Activated naive CD8-positive, alpha-beta T cell (primary cell): ENCODE measurements around the gene PEG3.
"Not testable (repeated sequence)": the region's sequence is repeated elsewhere in the genome, so short reads cannot be mapped to it uniquely, and the experiment has no call there.

Source experiments
- H3K27ac Mint-ChIP-seq: one replicate; pipeline ENCODE4 v1.8.0; 2021; ENCODE audit warnings: mixed read lengths
- H3K27me3 Mint-ChIP-seq: one replicate; pipeline ENCODE4 v1.8.0; 2021; ENCODE audit warnings: mixed read lengths
- H3K36me3 Mint-ChIP-seq: one replicate; pipeline ENCODE4 v1.8.0; 2021; ENCODE audit warnings: mixed read lengths
- H3K4me1 Mint-ChIP-seq: one replicate; pipeline ENCODE4 v1.8.0; 2021; ENCODE audit warnings: low read depth, mixed read lengths
- H3K4me3 Mint-ChIP-seq: one replicate; pipeline ENCODE4 v1.8.0; 2021; ENCODE audit warnings: mild to moderate bottlenecking, mixed read lengths
- H3K9me3 Mint-ChIP-seq: one replicate; pipeline ENCODE4 v1.8.0; 2021; ENCODE audit warnings: low read depth, mixed read lengths

Gene PEG3

GRCh38 chr19:56858026-56858425 is 17.5 kb upstream of the PEG3 start:
- Mint-ChIP-seq H3K36me3 (peaks cover 11% of the 10 kb centered on the region), H3K27me3 (peaks cover 5% of the 10 kb centered on the region), H3K9me3 (peaks cover 22% of the 10 kb centered on the region), H3K27ac (no peak overlapping the region), H3K4me1 (no peaks in the 10 kb centered on the region), H3K4me3 (no peak overlapping the region)

DNA sequence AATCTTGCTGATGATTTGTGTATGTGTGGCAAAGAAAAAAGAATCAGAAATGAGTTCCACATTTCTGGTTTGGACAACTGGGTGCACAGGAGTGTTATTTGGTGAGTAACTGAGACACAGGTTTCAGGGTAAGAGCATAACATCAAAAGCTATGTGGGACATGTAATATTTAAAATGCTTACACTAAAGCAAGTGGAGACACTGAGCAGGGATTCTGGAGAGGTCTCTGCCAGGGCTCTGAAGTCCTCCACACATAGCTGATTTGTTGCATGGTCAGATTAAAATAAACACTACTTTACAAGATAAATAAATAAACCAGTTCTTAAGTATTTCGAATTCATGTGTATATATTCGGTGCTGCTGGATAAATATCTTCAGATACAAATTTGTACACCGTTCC is 16.3 kb upstream of the PEG3 start:
- Mint-ChIP-seq H3K36me3 (peaks cover 11% of the 10 kb centered on the region), H3K27me3 (peaks cover 5% of the 10 kb centered on the region), H3K9me3 (peaks cover 27% of the 10 kb centered on the region), H3K4me1 (no peaks in the 10 kb centered on the region), H3K27ac (no peak overlapping the region), H3K4me3 (no peak overlapping the region)

- H3K4me3 Mint-ChIP-seq, H3K27me3 Mint-ChIP-seq, H3K36me3 Mint-ChIP-seq, H3K27ac Mint-ChIP-seq, H3K4me1 Mint-ChIP-seq: not testable (repeated sequence)
- H3K9me3 Mint-ChIP-seq, result peaks cover 34% of the 10 kb centered on the region
These were observed 11.8 kb upstream of the PEG3 start for GRCh38 chr19:56852361-56852760.

DNA sequence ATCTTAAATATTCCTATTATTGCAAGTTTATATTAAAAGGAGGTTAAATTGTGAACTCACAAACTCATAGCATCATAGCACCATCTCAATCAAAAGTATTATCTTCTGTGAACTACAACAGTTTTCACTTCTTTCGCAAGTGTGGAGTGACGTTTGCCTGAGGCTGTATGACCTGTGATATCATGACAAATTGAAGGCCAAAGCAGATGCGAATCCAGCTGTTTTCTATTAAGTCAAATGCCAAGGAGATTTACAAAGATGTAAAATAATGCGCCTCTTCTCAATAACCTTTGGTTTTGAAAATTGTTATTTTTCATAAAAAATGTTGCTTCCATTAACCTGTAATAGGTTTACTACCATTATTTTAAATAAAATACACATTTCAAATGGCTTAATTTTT is 7.6 kb upstream of the PEG3 start:
- H3K36me3 Mint-ChIP-seq, result peaks cover 2% of the 10 kb centered on the region
- H3K27me3 Mint-ChIP-seq, result peaks cover 2% of the 10 kb centered on the region
- no peak overlapping the region for H3K27ac Mint-ChIP-seq
- no peak overlapping the region for H3K4me3 Mint-ChIP-seq
- peaks cover 33% of the 10 kb centered on the region for H3K9me3 Mint-ChIP-seq
- H3K4me1 Mint-ChIP-seq, result no peaks in the 10 kb centered on the region

DNA sequence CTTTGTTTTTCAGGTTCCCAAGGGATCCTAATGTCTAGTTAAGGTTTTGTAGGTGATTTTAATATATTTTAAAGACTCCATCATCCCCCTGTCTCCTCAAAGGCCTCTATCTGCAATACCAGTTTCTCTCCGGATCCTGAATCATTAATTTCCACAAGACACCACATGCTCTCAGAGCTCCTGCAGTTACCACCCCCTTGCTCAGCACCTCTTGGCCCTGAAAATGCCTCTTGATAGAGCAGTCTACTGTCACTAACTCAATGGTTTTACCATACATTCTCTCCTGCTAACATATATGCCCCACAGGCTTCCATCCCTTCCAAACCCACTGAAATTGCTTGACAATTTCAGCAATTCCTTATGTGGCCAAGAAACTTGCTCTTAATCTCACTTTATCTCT is 1.9 kb upstream of the PEG3 start:
- peaks cover 12% of the 10 kb centered on the region for H3K27me3 Mint-ChIP-seq
- no peak overlapping the region for H3K4me3 Mint-ChIP-seq
- H3K9me3 Mint-ChIP-seq, result peaks cover 16% of the 10 kb centered on the region
- H3K27ac Mint-ChIP-seq, result no peak overlapping the region
- H3K36me3 Mint-ChIP-seq, result peaks cover 18% of the 10 kb centered on the region
- H3K4me1 Mint-ChIP-seq, result peaks cover 2% of the 10 kb centered on the region

DNA sequence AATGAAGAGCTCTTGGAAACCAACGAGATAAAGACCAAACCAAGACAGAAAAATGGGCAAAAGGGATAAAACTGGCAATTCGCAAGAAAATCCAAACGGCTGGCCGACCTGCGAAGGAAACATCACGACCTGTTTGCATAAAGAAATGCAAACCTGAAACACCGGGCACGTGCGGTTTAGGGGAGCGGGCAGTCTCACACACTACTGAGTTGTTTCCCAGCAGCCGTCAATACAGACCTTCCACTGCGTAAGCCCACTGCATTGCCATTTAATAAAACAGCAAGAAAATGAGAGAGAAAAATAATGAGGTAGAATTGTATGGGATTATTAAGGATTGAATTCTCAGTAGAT is 642 bp upstream of the PEG3 start:
- H3K4me3 Mint-ChIP-seq, result no peak overlapping the region
- peaks cover 20% of the 10 kb centered on the region for H3K36me3 Mint-ChIP-seq
- peaks cover 19% of the 10 kb centered on the region for H3K9me3 Mint-ChIP-seq
- H3K27ac Mint-ChIP-seq, result no peak overlapping the region
- H3K27me3 Mint-ChIP-seq, result peaks cover 12% of the 10 kb centered on the region
- peaks cover 2% of the 10 kb centered on the region for H3K4me1 Mint-ChIP-seq

DNA sequence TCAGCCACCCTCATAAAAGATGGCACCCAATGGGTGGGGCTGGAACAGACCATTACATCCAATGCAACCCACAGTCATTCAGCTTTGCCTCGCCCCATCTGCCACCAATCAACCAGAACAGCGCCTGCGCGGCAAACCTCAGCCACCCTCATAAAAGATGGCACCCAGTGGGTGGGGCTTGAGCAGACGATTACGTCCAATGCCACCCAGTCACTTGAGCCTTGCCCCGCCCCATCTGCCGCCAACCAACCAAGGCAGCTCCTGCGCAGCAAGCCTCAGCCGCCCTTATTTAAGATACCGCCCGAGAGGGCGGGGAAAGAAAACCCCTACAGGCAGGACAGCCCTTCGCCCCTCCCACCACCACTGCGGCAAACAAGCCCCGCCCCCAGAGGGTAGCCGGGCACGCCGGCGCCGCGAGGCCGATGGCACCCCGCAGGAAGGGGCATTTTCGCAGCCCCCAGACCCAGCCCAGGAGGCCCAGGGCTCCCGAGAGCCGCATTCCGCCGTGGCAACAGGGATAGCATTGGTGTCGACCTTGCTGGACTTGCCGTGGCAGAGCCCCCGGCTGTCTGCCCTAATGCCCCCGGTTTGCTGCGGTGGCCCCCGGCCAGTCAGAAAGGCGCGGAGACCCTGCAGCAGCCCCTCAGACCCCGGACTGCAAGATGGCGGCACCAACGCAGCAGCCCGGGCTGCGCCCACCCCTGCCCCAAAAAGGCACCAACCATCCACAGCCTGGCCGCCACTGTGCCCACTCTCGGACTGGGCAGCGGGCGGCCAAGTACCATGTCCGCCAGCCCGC is 675 bp downstream of the PEG3 start:
- H3K27ac Mint-ChIP-seq, result no peak overlapping the region
- H3K36me3 Mint-ChIP-seq, result peaks cover 29% of the 10 kb centered on the region
- H3K4me3 Mint-ChIP-seq, result no peak overlapping the region
- H3K9me3 Mint-ChIP-seq, result peaks cover 26% of the 10 kb centered on the region
- peaks cover 2% of the 10 kb centered on the region for H3K4me1 Mint-ChIP-seq
- peaks cover 12% of the 10 kb centered on the region for H3K27me3 Mint-ChIP-seq

GRCh38 chr19:56838909-56839651 is 1.4 kb downstream of the PEG3 start:
- H3K4me1 Mint-ChIP-seq, result peaks cover 2% of the 10 kb centered on the region
- peaks cover 33% of the 10 kb centered on the region for H3K36me3 Mint-ChIP-seq
- H3K27me3 Mint-ChIP-seq, result peaks cover 12% of the 10 kb centered on the region
- H3K9me3 Mint-ChIP-seq, result peaks cover 31% of the 10 kb centered on the region
- no peak overlapping the region for H3K4me3 Mint-ChIP-seq
- no peak overlapping the region for H3K27ac Mint-ChIP-seq

- Mint-ChIP-seq H3K36me3 (peaks cover 34% of the 10 kb centered on the region), H3K9me3 (peaks cover 35% of the 10 kb centered on the region), H3K27me3 (peaks cover 12% of the 10 kb centered on the region), H3K27ac (no peak overlapping the region), H3K4me3 (peak overlapping the region; percentile 11), H3K4me1 (peaks cover 2% of the 10 kb centered on the region)
These were observed 2.3 kb downstream of the PEG3 start for GRCh38 chr19:56838024-56838908.

- Mint-ChIP-seq H3K36me3 (peaks cover 35% of the 10 kb centered on the region), H3K27ac (no peak overlapping the region), H3K4me3 (no peak overlapping the region), H3K9me3 (peaks cover 38% of the 10 kb centered on the region), H3K4me1 (peaks cover 2% of the 10 kb centered on the region), H3K27me3 (peaks cover 12% of the 10 kb centered on the region)
These were observed 3.0 kb downstream of the PEG3 start for GRCh38 chr19:56837492-56838023.

DNA sequence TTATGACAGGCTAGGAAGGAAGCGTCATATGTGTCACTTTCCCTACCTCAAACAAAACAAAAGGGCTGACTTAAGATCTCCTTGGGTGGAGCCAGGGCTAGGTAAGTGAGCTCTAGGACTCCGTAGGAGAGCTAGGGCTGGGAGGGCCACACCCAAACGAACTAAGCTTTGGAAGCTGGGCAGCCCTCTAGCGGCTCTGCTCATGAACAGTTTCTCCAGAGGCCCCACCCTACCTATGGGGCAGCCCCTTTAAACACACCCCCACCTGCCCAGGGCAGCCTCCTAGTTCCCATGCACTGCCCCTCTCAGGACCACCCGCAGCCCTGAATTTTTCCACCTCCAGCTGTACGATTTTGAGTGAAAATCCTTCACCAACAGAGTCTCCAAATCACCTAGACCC is 3.5 kb downstream of the PEG3 start:
- Mint-ChIP-seq H3K4me1 (peaks cover 2% of the 10 kb centered on the region), H3K27ac (no peak overlapping the region), H3K36me3 (peaks cover 35% of the 10 kb centered on the region), H3K4me3 (no peak overlapping the region), H3K27me3 (peaks cover 12% of the 10 kb centered on the region), H3K9me3 (peaks cover 42% of the 10 kb centered on the region)

DNA sequence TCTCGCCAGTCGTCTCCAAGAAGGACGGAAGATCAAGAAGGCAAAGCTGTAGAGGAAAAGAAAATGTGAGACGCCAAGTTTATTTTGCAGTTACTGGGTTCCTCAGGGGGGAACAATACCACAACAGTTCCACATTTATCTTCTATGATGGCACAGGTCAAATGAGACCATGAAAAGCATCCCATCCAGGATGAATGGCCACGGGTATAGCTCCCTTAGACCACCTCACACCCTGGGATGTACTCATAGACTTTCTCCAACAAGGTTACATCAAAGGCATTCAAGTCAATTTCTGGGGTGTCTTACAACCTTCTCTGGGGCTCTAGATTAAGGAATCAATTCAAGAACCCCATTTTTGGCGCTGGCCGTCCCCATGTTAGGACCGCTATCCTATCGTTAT is 4.5 kb downstream of the PEG3 start:
- no peak overlapping the region for H3K27ac Mint-ChIP-seq
- H3K4me1 Mint-ChIP-seq, result peaks cover 2% of the 10 kb centered on the region
- no peak overlapping the region for H3K4me3 Mint-ChIP-seq
- H3K27me3 Mint-ChIP-seq, result peaks cover 9% of the 10 kb centered on the region
- peaks cover 33% of the 10 kb centered on the region for H3K9me3 Mint-ChIP-seq
- peaks cover 30% of the 10 kb centered on the region for H3K36me3 Mint-ChIP-seq

DNA sequence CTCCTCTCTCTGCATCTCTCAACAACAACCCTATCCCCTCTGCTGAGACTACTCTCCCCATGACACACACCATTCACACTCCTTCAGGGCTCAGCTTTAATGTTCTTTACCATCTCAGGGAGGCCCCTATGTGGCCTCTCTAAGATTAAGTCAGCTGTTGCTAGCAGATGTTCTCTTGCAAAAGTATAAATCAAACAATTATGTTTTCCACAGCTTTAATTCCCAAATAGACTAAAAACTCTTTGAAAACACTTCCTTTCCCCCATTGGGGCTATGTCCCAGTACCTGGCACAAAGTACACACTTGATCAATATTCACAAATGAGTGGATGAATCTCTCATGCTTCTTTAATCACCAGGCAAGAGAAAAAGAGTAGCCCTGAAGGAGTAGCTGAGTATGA is 5.1 kb downstream of the PEG3 start:
- peaks cover 27% of the 10 kb centered on the region for H3K36me3 Mint-ChIP-seq
- no peak overlapping the region for H3K4me3 Mint-ChIP-seq
- H3K27me3 Mint-ChIP-seq, result peaks cover 6% of the 10 kb centered on the region
- H3K9me3 Mint-ChIP-seq, result peaks cover 32% of the 10 kb centered on the region
- peaks cover 2% of the 10 kb centered on the region for H3K4me1 Mint-ChIP-seq
- no peak overlapping the region for H3K27ac Mint-ChIP-seq

GRCh38 chr19:56834564-56835375 is 5.8 kb downstream of the PEG3 start:
- Mint-ChIP-seq H3K36me3 (peaks cover 27% of the 10 kb centered on the region), H3K4me1 (peaks cover 2% of the 10 kb centered on the region), H3K9me3 (peaks cover 38% of the 10 kb centered on the region), H3K4me3 (no peak overlapping the region), H3K27me3 (peaks cover 8% of the 10 kb centered on the region), H3K27ac (no peak overlapping the region)
